Heart left ventricle (tissue), 16 donors: Measurements from ENCODE around the gene PRICKLE2. TPM values are rescaled to one million over a fixed set of nuclear protein-coding genes. Genes with fewer than 3 reads are reported as not detected.

Experiments
- ATAC-seq, 4 donors: fragments of 200-7000 bp; cut with Tn5 transposase; one replicate each; pipeline ENCODE4 v1.9.1; 2020 to 2022; ENCODE audit warnings: moderate library complexity in 4 of 4, mild to moderate bottlenecking in 3 of 4, moderate number of reproducible peaks in 1 of 4
- DNase-seq, 5 donors: peaks; one replicate each; pipeline ENCODE4 v3.0.0-alpha.2; 2020
- H3K27ac ChIP-seq, 12 donors: fragments of 200-600 bp; sonication (generic) in 4 of 12; one replicate each; pipeline versions ENCODE4 v1.5.0 to v1.8.0; 2016 to 2022; ENCODE audit warnings: mild to moderate bottlenecking in 2 of 12
- H3K27me3 ChIP-seq, 9 donors: fragments of 200-600 bp; sonication (generic) in 2 of 9; one replicate each; pipeline versions ENCODE4 v1.5.1 to v1.8.0; 2016 to 2022; ENCODE audit warnings: mild to moderate bottlenecking in 3 of 9
- H3K36me3 ChIP-seq, 9 donors: fragments of 200-600 bp; sonication (generic) in 2 of 9; one replicate each; pipeline versions ENCODE4 v1.5.0 to v1.8.0; 2018 to 2022; ENCODE audit warnings: mild to moderate bottlenecking in 2 of 9
- H3K4me1 ChIP-seq, 12 donors: fragments of 200-600 bp; sonication (generic) in 4 of 12; one replicate each; pipeline versions ENCODE4 v1.5.0 to v1.8.0; 2016 to 2022; ENCODE audit warnings: mild to moderate bottlenecking in 3 of 12
- H3K4me3 ChIP-seq, 12 donors: fragments of 200-600 bp; sonication (generic) in 4 of 12; one replicate each; pipeline versions ENCODE4 v1.5.0 to v1.8.0; 2017 to 2022; ENCODE audit warnings: mild to moderate bottlenecking in 9 of 12, moderate library complexity in 4 of 12
- H3K9me3 ChIP-seq, 12 donors: fragments of 200-600 bp; sonication (generic) in 4 of 12; one replicate each; pipeline versions ENCODE4 v1.5.0 to v1.8.0; 2016 to 2022; ENCODE audit warnings: mild to moderate bottlenecking in 1 of 12
- CTCF ChIP-seq, 12 donors: fragments of 200-600 bp; sonication (generic) in 4 of 12; IDR thresholded peaks; one replicate each; pipeline versions ENCODE4 v1.5.0 to v1.8.0; 2018 to 2022; ENCODE audit warnings: antibody characterized with exemption in 12 of 12, mild to moderate bottlenecking in 5 of 12
- POLR2A ChIP-seq, 2 donors: fragments of 450-650 bp; IDR thresholded peaks; one replicate each; pipeline ENCODE4 v1.6.1; 2017; ENCODE audit warnings: antibody characterized with exemption in 2 of 2, mild to moderate bottlenecking in 2 of 2, moderate library complexity in 2 of 2
- WGBS, 4 donors: extraction: QIAGEN DNeasy Blood & Tissue Kit in 2 of 4; methylation state at CpG; one replicate each; pipeline versions ENCODE4 v1.1.5 to v1.1.7; 2013 to 2018; 5-methylcytosine and 5-hydroxymethylcytosine counted together
- intact Hi-C, 10 donors: fragments of 100-400 bp; cut with DNase I; formaldehyde crosslinking; loops; one replicate each; pipeline versions ENCODE4 v1.11.1 to v1.14.2; 2022
- polyA plus RNA-seq, 2 donors: library from polyadenylated mRNA; stranded (reverse); fragments of 200-250 nt; gene quantifications; one replicate each; pipeline ENCODE4 v1.2.3, GENCODE V29; 2013
- total RNA-seq, 9 donors: library from RNA; depleted of rRNA in 2 of 9; stranded (reverse); fragments of >200 nt in 2 of 9; fragmentation: NEBNext Ultra II Directional in 3 of 9; extraction: Animal tissue kit (Norgen Biotek cat#: 25700) in 3 of 9; gene quantifications; one replicate each; pipeline versions ENCODE4 v1.1.0 to v1.2.4, GENCODE V29; 2016 to 2023
- donor health status: ischemic (EF 13 %, LVEDD 7.1; RV severe dilation, severe dysfunction).
- donor health status: healthy with polysubstance abuse.
- donor health status: DM: no; HTN: yes; CAD: no.
- donor health status: DM: no; HTN: no; CAD: no.
- donor health status: ischemic (EF 25% LVEDD 6.9; RV normal size, moderate dysfunction).
- donor health status: ischemic (EF 25% LVEDD 5.7; RV mildly dilated, moderate dysfunction).
- donor health status: healthy.
- donor health status: DM: yes; HTN: yes; CAD: no.
- donor health status: ischemic (EF 35%, LVEDD 5.7; RV mildly dilated, moderate dysfunction).
- donor health status: nonischemic (EF 11% LVEDD 7.7; RV severe dilation, severe dysfunction).
- donor health status: DM: yes; HTN: yes; CAD: no.
- donor health status: PGD.
- donor health status: ischemic (EF 29% LVEDD 5.4; RV normal size, mild dysfunction).
- donor health status: nonischemic (EF 23%, LVEDD 6.1; RV moderate dilation, normal function).

The PRICKLE2 gene
- total and polyA plus RNA-seq, 11 donors, result 1.5 to 15.2 (median 7.3) TPM

DNA sequence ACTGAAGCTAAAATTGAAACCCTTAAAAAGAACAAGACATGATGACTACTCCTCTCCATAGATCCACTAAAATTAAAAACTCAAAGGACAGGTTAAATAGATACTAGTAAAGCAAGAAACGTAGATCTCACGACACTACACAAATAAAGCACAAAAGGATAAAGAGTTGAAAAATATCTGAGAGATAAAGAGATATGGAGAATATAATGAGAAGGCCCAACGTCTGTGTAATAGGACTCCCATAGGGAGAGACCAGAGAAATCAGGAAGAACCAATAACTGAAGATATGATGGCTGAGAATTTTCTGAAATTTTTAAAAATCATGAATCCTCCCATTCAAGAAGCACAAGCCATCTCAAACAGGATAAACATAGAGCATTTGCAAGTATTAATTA is 45.6 kb upstream of the PRICKLE2 start:
- DNase-seq, result no peak
- WGBS, 4 donors, result 92 to 96% (median 93%) methylated on average over 3 of the region's 3 CpGs
- Histone ChIP-seq H3K27me3 (no peaks in the 10 kb centered on the region), H3K4me3 (no peak overlapping the region), H3K36me3 (no peaks in the 10 kb centered on the region), H3K9me3 (peaks cover 0 to 5% (median 0%) of the 10 kb centered on the region in 12 donors), H3K4me1 (peaks cover 0 to 22% (median 5%) of the 10 kb centered on the region in 12 donors), H3K27ac (no peak overlapping the region)
- TF ChIP-seq CTCF (IDR thresholded peaks at IDR 0.05), result no peak
- TF ChIP-seq POLR2A (IDR thresholded peaks at IDR 0.05), result no peak
- no peak for ATAC-seq
- intact Hi-C loops, result no loop called here

- WGBS, 4 donors, result 96 to 98% (median 96%) methylated on average over 2 of the region's 2 CpGs
- H3K27ac ChIP-seq, result no peak overlapping the region
- ATAC-seq, result no peak
These were observed 45.0 kb upstream of the PRICKLE2 start for GRCh38 chr3:64270142-64270865.

DNA sequence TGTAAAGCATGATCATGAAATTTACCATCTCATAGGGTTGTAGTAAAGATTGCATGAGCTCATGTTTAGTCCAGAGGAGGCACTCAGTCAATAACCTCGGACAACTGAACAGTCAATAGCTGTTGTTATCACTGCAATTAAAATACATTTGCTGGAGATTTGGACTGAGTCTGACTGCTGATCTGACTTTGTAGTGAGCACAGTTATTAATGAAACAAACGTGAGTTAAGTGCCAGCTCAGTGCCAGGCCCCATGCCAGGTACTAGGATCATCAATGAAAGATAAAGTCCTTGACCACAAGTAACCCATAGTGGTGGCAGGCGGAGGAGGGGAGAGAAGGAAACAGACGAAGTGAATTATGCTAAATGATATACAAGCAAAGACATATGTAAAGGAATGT is 43.7 kb upstream of the PRICKLE2 start:
- intact Hi-C loops, result loop anchor here in 7 of 10 donors (5.0 to 10.0 kb wide), 10 partner anchors 42 to 244 kb away; partner anchors contain the start of genes PRICKLE2 (in 1 of the 7) and PSMD6 (in 1 of the 7)
- DNase-seq (peak in 3 of 5 donors; percentile 27 to 67 (median 41)), ATAC-seq (peak; percentile 24 to 76 (median 31))
- H3K4me1 ChIP-seq, result peaks cover 0 to 42% (median 21%) of the 10 kb centered on the region in 12 donors
- H3K4me3 ChIP-seq, result no peak overlapping the region
- 54 to 64% (median 56%) methylated on average over 4 of the region's 4 CpGs for WGBS, 4 donors
- peak overlapping the region in 1 of 12 donors; percentile 91 for H3K27ac ChIP-seq
- peaks cover 0 to 5% (median 0%) of the 10 kb centered on the region in 12 donors for H3K9me3 ChIP-seq
- no peaks in the 10 kb centered on the region for H3K27me3 ChIP-seq
- no peaks in the 10 kb centered on the region for H3K36me3 ChIP-seq
- TF ChIP-seq CTCF (IDR thresholded peaks at IDR 0.05) (no peak), POLR2A (IDR thresholded peaks at IDR 0.05) (no peak)

More at GRCh38 chr3:64270142-64270865, 45.0 kb upstream of the PRICKLE2 start:
- peaks cover 0 to 5% (median 0%) of the 10 kb centered on the region in 12 donors for H3K9me3 ChIP-seq
- intact Hi-C loops, result no loop called here
- no peak for TF ChIP-seq POLR2A (IDR thresholded peaks at IDR 0.05)
- no peak for TF ChIP-seq CTCF (IDR thresholded peaks at IDR 0.05)
- H3K36me3 ChIP-seq, result no peaks in the 10 kb centered on the region
- no peaks in the 10 kb centered on the region for H3K27me3 ChIP-seq
- no peak for DNase-seq
- peaks cover 0 to 28% (median 9%) of the 10 kb centered on the region in 12 donors for H3K4me1 ChIP-seq
- no peak overlapping the region for H3K4me3 ChIP-seq
